ENCODE measurements around the gene ACTR6.

- TF ChIP-seq FOS (IDR thresholded peaks at IDR 0.05; ENCODE audit: borderline replicate concordance, extremely low read depth, insufficient read length): no peak
- TF ChIP-seq, protein P1, sequence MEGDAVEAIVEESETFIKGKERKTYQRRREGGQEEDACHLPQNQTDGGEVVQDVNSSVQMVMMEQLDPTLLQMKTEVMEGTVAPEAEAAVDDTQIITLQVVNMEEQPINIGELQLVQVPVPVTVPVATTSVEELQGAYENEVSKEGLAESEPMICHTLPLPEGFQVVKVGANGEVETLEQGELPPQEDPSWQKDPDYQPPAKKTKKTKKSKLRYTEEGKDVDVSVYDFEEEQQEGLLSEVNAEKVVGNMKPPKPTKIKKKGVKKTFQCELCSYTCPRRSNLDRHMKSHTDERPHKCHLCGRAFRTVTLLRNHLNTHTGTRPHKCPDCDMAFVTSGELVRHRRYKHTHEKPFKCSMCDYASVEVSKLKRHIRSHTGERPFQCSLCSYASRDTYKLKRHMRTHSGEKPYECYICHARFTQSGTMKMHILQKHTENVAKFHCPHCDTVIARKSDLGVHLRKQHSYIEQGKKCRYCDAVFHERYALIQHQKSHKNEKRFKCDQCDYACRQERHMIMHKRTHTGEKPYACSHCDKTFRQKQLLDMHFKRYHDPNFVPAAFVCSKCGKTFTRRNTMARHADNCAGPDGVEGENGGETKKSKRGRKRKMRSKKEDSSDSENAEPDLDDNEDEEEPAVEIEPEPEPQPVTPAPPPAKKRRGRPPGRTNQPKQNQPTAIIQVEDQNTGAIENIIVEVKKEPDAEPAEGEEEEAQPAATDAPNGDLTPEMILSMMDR (IDR thresholded peaks at IDR 0.05 in 2 of 3, conservative IDR thresholded peaks at IDR 0.05 in 1 of 3; ENCODE audit: control insufficient read depth in 2 of 3, extremely low read depth in 1 of 3, insufficient read depth in 1 of 3, low read depth in 3 of 3, low read length in 3 of 3): no peak
- no peak for TF ChIP-seq TAF1 (IDR thresholded peaks at IDR 0.05; ENCODE audit: borderline replicate concordance, low read depth, low read length)
- no peak for TF ChIP-seq SMAD1 (IDR thresholded peaks at IDR 0.05; ENCODE audit: low read depth, partially characterized antibody)
- no peak for TF ChIP-seq POLR2AphosphoS2 (IDR thresholded peaks at IDR 0.05; ENCODE audit: low read depth, low read length)
- TF ChIP-seq ZNF217 (IDR thresholded peaks at IDR 0.05): no peak
Measured at GRCh38 chr12:100238801-100239200, 38.2 kb downstream of the ACTR6 start.

Data from GM12878 (cell line).